Esophagus squamous epithelium (tissue), 4 donors: ENCODE data around the gene NCOR1.

ENCODE experiments used
- POLR2A ChIP-seq, 4 donors: fragments of 450-650 bp; IDR thresholded peaks; one replicate each; pipeline ENCODE4 v1.6.1; 2017; ENCODE audit warnings: antibody characterized with exemption in 4 of 4, mild to moderate bottlenecking in 4 of 4, moderate library complexity in 3 of 4
- TF ChIP-seq, protein P1 (sequence below), 6 experiments: fragments of 450-650 bp in 4 of 6; fragments of 200-600 bp in 2 of 6; sonication (generic) in 2 of 6; IDR thresholded peaks; one replicate each; pipeline ENCODE4 v1.5.1; 2016 to 2019; ENCODE audit warnings: antibody characterized with exemption in 6 of 6, mild to moderate bottlenecking in 4 of 6, moderate library complexity in 4 of 6

DNA sequence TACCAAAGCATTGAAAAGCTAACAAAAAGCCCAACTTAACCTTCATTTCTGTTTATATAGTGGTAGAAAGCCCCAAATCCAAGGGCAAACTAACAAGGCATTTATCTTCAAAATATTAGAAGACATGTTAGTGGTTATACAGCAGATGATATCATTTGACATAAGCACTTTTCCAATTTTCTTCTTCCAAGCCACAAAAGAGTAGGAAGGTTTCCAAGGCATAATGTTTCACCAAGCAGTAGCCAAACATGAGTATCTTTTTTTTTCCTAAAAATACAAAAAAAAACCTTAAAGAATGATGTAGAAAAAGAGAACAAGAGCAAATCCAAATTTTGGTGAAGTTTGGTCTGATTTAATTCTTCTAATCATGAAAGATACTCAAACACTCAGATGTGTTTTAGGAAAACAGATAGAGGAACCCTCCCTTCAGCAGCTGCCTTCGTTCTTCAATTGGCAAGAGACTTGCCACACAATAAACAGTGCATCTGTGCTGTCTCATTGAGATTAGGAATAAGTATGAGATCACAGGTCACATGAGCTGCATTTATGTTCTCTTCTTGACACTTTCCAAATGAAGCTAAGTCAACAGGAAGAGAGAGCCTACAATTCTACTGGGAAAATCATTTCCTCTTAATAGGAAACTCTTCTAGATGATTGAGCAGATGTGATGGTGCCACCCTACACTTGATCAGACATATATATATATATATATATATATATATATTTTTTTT, 109.0 kb downstream of the NCOR1 start:
- TF ChIP-seq POLR2A (IDR thresholded peaks at IDR 0.05) = no peak
- TF ChIP-seq, protein P1, sequence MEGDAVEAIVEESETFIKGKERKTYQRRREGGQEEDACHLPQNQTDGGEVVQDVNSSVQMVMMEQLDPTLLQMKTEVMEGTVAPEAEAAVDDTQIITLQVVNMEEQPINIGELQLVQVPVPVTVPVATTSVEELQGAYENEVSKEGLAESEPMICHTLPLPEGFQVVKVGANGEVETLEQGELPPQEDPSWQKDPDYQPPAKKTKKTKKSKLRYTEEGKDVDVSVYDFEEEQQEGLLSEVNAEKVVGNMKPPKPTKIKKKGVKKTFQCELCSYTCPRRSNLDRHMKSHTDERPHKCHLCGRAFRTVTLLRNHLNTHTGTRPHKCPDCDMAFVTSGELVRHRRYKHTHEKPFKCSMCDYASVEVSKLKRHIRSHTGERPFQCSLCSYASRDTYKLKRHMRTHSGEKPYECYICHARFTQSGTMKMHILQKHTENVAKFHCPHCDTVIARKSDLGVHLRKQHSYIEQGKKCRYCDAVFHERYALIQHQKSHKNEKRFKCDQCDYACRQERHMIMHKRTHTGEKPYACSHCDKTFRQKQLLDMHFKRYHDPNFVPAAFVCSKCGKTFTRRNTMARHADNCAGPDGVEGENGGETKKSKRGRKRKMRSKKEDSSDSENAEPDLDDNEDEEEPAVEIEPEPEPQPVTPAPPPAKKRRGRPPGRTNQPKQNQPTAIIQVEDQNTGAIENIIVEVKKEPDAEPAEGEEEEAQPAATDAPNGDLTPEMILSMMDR (IDR thresholded peaks at IDR 0.05) = no peak
